Peyer's patch (tissue), 4 donors: ENCODE results near the gene KBTBD12.

Experiments
- POLR2A ChIP-seq, 2 donors: fragments of 450-650 bp; IDR thresholded peaks; one replicate each; pipeline ENCODE4 v1.5.1; 2017; ENCODE audit warnings: antibody characterized with exemption in 2 of 2, mild to moderate bottlenecking in 2 of 2, moderate library complexity in 2 of 2
- TF ChIP-seq, protein P1 (sequence below), 6 experiments: fragments of 450-650 bp in 4 of 6; fragments of 200-600 bp in 2 of 6; sonication (generic) in 1 of 6; IDR thresholded peaks; one replicate each; pipeline ENCODE4 v1.5.1; 2017 to 2019; ENCODE audit warnings: antibody characterized with exemption in 6 of 6, mild to moderate bottlenecking in 3 of 6, moderate library complexity in 1 of 6

DNA sequence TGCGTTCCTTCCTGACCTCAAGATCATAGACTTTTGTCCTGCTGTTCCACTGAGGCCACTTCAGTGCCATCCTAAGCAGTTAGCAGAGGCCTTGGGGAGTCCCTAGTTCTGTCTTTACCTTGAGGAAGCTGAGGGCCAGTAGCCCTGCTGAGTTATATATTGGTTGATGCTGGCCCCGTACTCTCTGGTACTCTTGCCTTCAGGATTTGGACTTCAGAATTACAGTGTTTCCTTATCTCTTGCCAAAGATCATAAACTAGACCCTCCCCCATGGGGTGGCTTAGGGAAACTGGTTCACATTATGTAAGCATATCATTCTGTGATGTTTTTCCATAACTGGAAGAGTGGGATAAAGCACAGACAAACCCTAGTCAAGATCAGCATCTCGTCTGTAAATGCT, 33.2 kb downstream of the KBTBD12 start:
- TF ChIP-seq, protein P1, sequence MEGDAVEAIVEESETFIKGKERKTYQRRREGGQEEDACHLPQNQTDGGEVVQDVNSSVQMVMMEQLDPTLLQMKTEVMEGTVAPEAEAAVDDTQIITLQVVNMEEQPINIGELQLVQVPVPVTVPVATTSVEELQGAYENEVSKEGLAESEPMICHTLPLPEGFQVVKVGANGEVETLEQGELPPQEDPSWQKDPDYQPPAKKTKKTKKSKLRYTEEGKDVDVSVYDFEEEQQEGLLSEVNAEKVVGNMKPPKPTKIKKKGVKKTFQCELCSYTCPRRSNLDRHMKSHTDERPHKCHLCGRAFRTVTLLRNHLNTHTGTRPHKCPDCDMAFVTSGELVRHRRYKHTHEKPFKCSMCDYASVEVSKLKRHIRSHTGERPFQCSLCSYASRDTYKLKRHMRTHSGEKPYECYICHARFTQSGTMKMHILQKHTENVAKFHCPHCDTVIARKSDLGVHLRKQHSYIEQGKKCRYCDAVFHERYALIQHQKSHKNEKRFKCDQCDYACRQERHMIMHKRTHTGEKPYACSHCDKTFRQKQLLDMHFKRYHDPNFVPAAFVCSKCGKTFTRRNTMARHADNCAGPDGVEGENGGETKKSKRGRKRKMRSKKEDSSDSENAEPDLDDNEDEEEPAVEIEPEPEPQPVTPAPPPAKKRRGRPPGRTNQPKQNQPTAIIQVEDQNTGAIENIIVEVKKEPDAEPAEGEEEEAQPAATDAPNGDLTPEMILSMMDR (IDR thresholded peaks at IDR 0.05) = no peak
- TF ChIP-seq POLR2A (IDR thresholded peaks at IDR 0.05) = no peak
